ENCODE results near the gene TK1.
"Not testable (repeated sequence)": the region's sequence is repeated elsewhere in the genome, so short reads cannot be mapped to it uniquely, and the experiment has no call there.

TK1 gene

GRCh38 chr17:78142119-78142861 lies 44.6 kb downstream of the TK1 start:
- H3K9me3 ChIP-seq (ENCODE audit: control insufficient read depth, insufficient read depth, low read length) = no peaks in the 10 kb centered on the region

DNA sequence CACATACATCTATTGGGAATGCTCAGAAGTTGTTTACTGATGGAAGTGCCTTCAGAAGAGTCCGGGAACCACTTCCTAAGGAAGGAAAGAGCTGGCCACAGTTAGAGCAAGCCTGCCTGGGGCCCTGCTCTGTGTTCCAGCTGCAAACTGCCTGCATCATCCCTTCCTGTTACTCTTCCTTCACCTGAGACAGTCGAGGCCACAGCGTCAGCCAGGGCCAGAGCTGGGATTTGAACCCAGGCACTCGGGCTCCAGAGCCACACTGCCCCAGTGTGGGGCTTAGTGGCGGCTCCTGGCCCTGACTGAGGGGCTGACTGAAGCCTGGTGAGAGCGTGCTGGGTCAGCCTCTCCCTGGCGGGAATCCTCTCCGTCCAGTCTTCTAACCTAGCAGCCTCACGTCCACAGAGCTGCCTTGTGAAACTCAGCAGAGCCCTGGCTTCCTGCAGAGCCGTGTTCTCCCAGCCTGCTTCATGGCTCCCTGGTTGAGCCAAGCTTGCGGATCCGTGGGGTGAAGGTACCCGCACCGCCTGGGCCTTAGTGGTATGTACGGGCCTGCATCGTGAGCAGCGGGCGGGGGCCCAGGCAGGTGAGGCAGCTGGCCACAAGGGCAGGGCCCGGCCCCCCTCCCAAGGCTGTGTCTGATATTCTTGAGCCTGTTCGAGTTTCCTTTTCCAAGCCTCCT lies 45.3 kb downstream of the TK1 start:
- H3K4me3 ChIP-seq (ENCODE audit: low read depth, low read length) = no peak overlapping the region
- H3K4me1 ChIP-seq (ENCODE audit: control insufficient read depth, insufficient read depth, low read length) = no peaks in the 10 kb centered on the region

More at GRCh38 chr17:78142119-78142861, 44.6 kb downstream of the TK1 start:
- Histone ChIP-seq H3K4me3 (ENCODE audit: low read depth, low read length) (no peak overlapping the region), H3K9ac (ENCODE audit: low read depth, low read length) (no peak overlapping the region), H3K27me3 (ENCODE audit: control insufficient read depth, insufficient read depth, low read length) (no peaks in the 10 kb centered on the region), H3K36me3 (ENCODE audit: control insufficient read depth, insufficient read depth, low read length) (peaks cover 2% of the 10 kb centered on the region), H3K4me1 (ENCODE audit: control insufficient read depth, insufficient read depth, low read length) (no peaks in the 10 kb centered on the region)

GRCh38 chr17:78140169-78141051 lies 46.4 kb downstream of the TK1 start:
- Histone ChIP-seq H3K4me1 (ENCODE audit: control insufficient read depth, insufficient read depth, low read length) (no peaks in the 10 kb centered on the region), H3K9ac (ENCODE audit: low read depth, low read length) (peak overlapping the region; percentile 24), H3K4me3 (ENCODE audit: low read depth, low read length) (peak overlapping the region; percentile 45), H3K9me3 (ENCODE audit: control insufficient read depth, insufficient read depth, low read length) (no peaks in the 10 kb centered on the region), H3K27me3 (ENCODE audit: control insufficient read depth, insufficient read depth, low read length) (no peaks in the 10 kb centered on the region), H3K36me3 (ENCODE audit: control insufficient read depth, insufficient read depth, low read length) (no peaks in the 10 kb centered on the region)

More for the DNA sequence above, 45.3 kb downstream of the TK1 start:
- Histone ChIP-seq H3K27me3 (ENCODE audit: control insufficient read depth, insufficient read depth, low read length) (no peaks in the 10 kb centered on the region), H3K9ac (ENCODE audit: low read depth, low read length) (no peak overlapping the region), H3K9me3 (ENCODE audit: control insufficient read depth, insufficient read depth, low read length) (no peaks in the 10 kb centered on the region), H3K36me3 (ENCODE audit: control insufficient read depth, insufficient read depth, low read length) (peaks cover under 1% of the 10 kb centered on the region)

GRCh38 chr17:78139861-78140168 lies 47.0 kb downstream of the TK1 start:
- H3K9ac ChIP-seq (ENCODE audit: low read depth, low read length); H3K27me3 ChIP-seq (ENCODE audit: control insufficient read depth, insufficient read depth, low read length); H3K9me3 ChIP-seq (ENCODE audit: control insufficient read depth, insufficient read depth, low read length); H3K4me1 ChIP-seq (ENCODE audit: control insufficient read depth, insufficient read depth, low read length); H3K36me3 ChIP-seq (ENCODE audit: control insufficient read depth, insufficient read depth, low read length): not testable (repeated sequence)
- peak overlapping the region; percentile 8 for H3K4me3 ChIP-seq (ENCODE audit: low read depth, low read length)

GRCh38 chr17:78138204-78139060 lies 48.4 kb downstream of the TK1 start:
- H3K9me3 ChIP-seq (ENCODE audit: control insufficient read depth, insufficient read depth, low read length) = no peaks in the 10 kb centered on the region
- peaks cover 4% of the 10 kb centered on the region for H3K4me1 ChIP-seq (ENCODE audit: control insufficient read depth, insufficient read depth, low read length)
- no peaks in the 10 kb centered on the region for H3K36me3 ChIP-seq (ENCODE audit: control insufficient read depth, insufficient read depth, low read length)
- H3K9ac ChIP-seq (ENCODE audit: low read depth, low read length) = no peak overlapping the region
- no peak overlapping the region for H3K4me3 ChIP-seq (ENCODE audit: low read depth, low read length)
- peaks cover 5% of the 10 kb centered on the region for H3K27me3 ChIP-seq (ENCODE audit: control insufficient read depth, insufficient read depth, low read length)

GRCh38 chr17:78137392-78138203 lies 49.3 kb downstream of the TK1 start:
- no peaks in the 10 kb centered on the region for H3K36me3 ChIP-seq (ENCODE audit: control insufficient read depth, insufficient read depth, low read length)
- peaks cover 4% of the 10 kb centered on the region for H3K4me1 ChIP-seq (ENCODE audit: control insufficient read depth, insufficient read depth, low read length)
- H3K4me3 ChIP-seq (ENCODE audit: low read depth, low read length) = no peak overlapping the region
- no peak overlapping the region for H3K9ac ChIP-seq (ENCODE audit: low read depth, low read length)
- peaks cover 12% of the 10 kb centered on the region for H3K27me3 ChIP-seq (ENCODE audit: control insufficient read depth, insufficient read depth, low read length)
- H3K9me3 ChIP-seq (ENCODE audit: control insufficient read depth, insufficient read depth, low read length) = no peaks in the 10 kb centered on the region

DNA sequence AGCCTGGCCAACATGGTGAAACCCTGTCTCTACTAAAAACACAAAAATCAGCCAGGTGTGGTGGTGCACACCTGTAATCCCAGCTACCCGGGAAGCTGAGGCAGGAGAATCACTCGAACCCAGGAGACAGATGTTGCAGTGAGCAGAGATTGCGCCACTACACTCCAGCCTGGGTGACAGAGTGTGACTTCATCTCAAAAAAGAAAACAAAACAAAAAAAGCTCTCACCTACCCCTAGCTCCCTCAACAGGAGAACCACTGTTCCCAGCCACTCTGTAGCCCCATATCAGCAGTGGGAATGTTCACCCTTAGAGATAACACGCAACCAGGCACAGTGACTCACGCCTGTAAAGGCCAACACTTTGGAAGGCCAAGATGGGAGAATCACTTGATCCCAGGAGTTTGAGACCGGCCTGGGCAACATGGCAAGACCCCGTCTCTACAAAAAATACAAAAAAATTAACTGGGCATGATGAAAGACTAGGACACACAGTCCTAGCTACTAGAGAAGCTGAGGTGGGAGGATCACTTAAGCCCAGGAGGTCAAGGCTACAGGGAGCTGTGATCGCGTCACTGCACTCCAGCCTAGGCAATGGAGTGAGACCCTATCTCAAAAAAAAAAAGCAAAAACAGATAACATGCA lies 50.9 kb downstream of the TK1 start:
- H3K4me1 ChIP-seq (ENCODE audit: control insufficient read depth, insufficient read depth, low read length) = peaks cover 4% of the 10 kb centered on the region

GRCh38 chr17:78134899-78135385 lies 51.9 kb downstream of the TK1 start:
- H3K4me1 ChIP-seq (ENCODE audit: control insufficient read depth, insufficient read depth, low read length) = peaks cover 4% of the 10 kb centered on the region
- H3K9me3 ChIP-seq (ENCODE audit: control insufficient read depth, insufficient read depth, low read length) = no peaks in the 10 kb centered on the region
- peaks cover 25% of the 10 kb centered on the region for H3K27me3 ChIP-seq (ENCODE audit: control insufficient read depth, insufficient read depth, low read length)
- no peak overlapping the region for H3K4me3 ChIP-seq (ENCODE audit: low read depth, low read length)
- no peak overlapping the region for H3K9ac ChIP-seq (ENCODE audit: low read depth, low read length)
- H3K36me3 ChIP-seq (ENCODE audit: control insufficient read depth, insufficient read depth, low read length) = no peaks in the 10 kb centered on the region

More for the DNA sequence above, 50.9 kb downstream of the TK1 start:
- no peaks in the 10 kb centered on the region for H3K36me3 ChIP-seq (ENCODE audit: control insufficient read depth, insufficient read depth, low read length)
- H3K27me3 ChIP-seq (ENCODE audit: control insufficient read depth, insufficient read depth, low read length) = peaks cover 18% of the 10 kb centered on the region
- H3K9me3 ChIP-seq (ENCODE audit: control insufficient read depth, insufficient read depth, low read length) = no peaks in the 10 kb centered on the region
- no peak overlapping the region for H3K9ac ChIP-seq (ENCODE audit: low read depth, low read length)
- no peak overlapping the region for H3K4me3 ChIP-seq (ENCODE audit: low read depth, low read length)

DNA sequence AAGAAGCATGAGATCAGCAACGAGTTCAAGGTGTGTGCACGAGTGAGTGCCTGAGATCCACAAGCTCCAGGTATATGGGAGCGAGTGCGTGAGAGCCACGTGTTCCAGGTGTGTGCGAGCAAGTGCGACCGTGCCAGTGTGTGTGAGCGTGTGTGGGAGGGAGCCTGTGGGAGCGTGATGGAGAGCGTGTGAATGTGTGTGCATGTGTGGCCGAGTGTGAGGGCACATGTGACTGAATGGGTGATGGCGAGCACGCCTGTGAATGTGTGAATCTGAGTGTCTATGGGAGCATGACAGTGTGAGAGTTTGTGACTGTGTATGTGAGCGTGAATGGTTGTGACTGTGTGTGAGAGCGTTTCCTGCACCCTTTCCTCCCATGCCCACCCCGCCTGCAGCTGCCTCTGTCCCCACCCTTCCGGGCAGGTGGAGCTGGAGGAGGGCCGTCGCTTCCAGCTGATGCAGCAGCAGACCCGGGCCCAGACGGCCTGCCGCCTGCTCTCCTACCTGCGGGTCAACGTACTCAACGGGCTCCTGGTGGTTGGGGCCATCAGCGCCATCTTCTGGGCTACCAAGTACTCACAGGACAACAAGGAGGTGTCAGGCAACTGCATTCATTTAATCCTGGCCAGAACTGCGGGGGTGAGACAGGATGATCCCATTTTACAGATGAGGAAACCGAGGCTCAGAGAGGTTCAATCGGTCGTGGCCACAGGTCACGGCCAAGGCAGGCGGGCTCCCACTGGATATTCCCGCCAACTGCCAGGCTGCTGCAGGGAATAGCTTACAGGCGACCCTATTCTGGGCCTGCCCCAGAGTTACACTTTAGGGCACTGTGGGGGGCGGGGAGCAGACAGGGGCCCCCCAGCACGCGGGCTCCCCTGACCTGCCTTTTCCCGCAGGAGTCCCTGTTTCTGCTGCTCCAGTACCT lies 52.6 kb downstream of the TK1 start:
- Histone ChIP-seq H3K4me1 (ENCODE audit: control insufficient read depth, insufficient read depth, low read length) (peaks cover 5% of the 10 kb centered on the region), H3K4me3 (ENCODE audit: low read depth, low read length) (peak overlapping the region; percentile 22)

More for the DNA sequence above, 52.6 kb downstream of the TK1 start:
- Histone ChIP-seq H3K9me3 (ENCODE audit: control insufficient read depth, insufficient read depth, low read length) (no peaks in the 10 kb centered on the region), H3K27me3 (ENCODE audit: control insufficient read depth, insufficient read depth, low read length) (peaks cover 27% of the 10 kb centered on the region), H3K9ac (ENCODE audit: low read depth, low read length) (no peak overlapping the region), H3K36me3 (ENCODE audit: control insufficient read depth, insufficient read depth, low read length) (no peaks in the 10 kb centered on the region)
